RWPE1 (cell line): ENCODE results near the gene FBXO10.
A peak's percentile ranks its signal among the peaks of the same experiment; 100 is the strongest.

Experiments
- CTCF ChIA-PET: fragments of 350-600 bp; sonication (Branson Sonifier 250); formaldehyde crosslinking; extraction: SDS; loops from one replicate; lab custom pipeline; 2021; lab: Yijun Ruan, JAX
- POLR2A ChIA-PET: fragments of 400-600 bp; formaldehyde crosslinking; extraction: SDS; loops from one replicate; lab custom pipeline; 2020; ENCODE audit warnings: antibody characterized with exemption; ENCODE audit not compliant: low non-redundant PET; lab: Yijun Ruan, JAX
- DNase-seq: peaks from one replicate; pipeline ENCODE4 v3.0.0; 2012; ENCODE audit warnings: low spot score
- H3K27ac ChIP-seq: fragments of 450-650 bp; 2 replicates; pipeline ENCODE4 v1.5.1; 2017
- CTCF ChIP-seq: fragments of 450-650 bp; conservative IDR thresholded peaks from 2 replicates; pipeline ENCODE4 v1.5.1; 2017; ENCODE audit warnings: low read depth, mild to moderate bottlenecking

FBXO10 gene

GRCh38 chr9:37575921-37576721 lies at the start of gene FBXO10:
Gene FBXO10 (minus strand): TSS chr9:37576380. CDS start chr9:37541768, 34,612 bp downstream.
- ChIA-PET POLR2A (interaction anchor here (0.7 kb wide), 1 partner anchor 24 kb away, joined by 3 read pairs; no protein-coding TSS in a partner anchor), CTCF (interaction anchor here (0.7 kb wide), 3 partner anchors 11 to 943 kb away, joined by 3 read pairs; no protein-coding TSS in a partner anchor)
- no peak for TF ChIP-seq CTCF
- H3K27ac ChIP-seq, result peak within 1 kb of the TSS; percentile 76
- DNase-seq, result peak; percentile 73

GRCh38 chr9:37625758-37626147 lies 49.6 kb upstream of the FBXO10 start:
- ChIA-PET CTCF (no interaction called here), POLR2A (no interaction called here)
- DNase-seq, result no peak
- H3K27ac ChIP-seq, result no peak overlapping the region
- TF ChIP-seq CTCF, result no peak

- CTCF ChIA-PET, result no interaction called here
- TF ChIP-seq CTCF, result no peak
- POLR2A ChIA-PET, result no interaction called here
These were observed 49.0 kb upstream of the FBXO10 start for GRCh38 chr9:37625036-37625757.

GRCh38 chr9:37624073-37624472 lies 47.9 kb upstream of the FBXO10 start:
- no peak for DNase-seq
- ChIA-PET CTCF (interaction anchor here (0.6 kb wide), 1 partner anchor 16 kb away, joined by 3 read pairs; no protein-coding TSS in a partner anchor), POLR2A (no interaction called here)
- H3K27ac ChIP-seq, result no peak overlapping the region
- TF ChIP-seq CTCF, result no peak

More at GRCh38 chr9:37625036-37625757, 49.0 kb upstream of the FBXO10 start:
- no peak overlapping the region for H3K27ac ChIP-seq
- DNase-seq, result no peak

GRCh38 chr9:37623267-37623666 lies 47.1 kb upstream of the FBXO10 start:
- CTCF ChIA-PET, result no interaction called here
- no peak overlapping the region for H3K27ac ChIP-seq
- no peak for TF ChIP-seq CTCF
- POLR2A ChIA-PET, result no interaction called here
- no peak for DNase-seq

GRCh38 chr9:37622462-37622861 lies 46.3 kb upstream of the FBXO10 start:
- H3K27ac ChIP-seq, result no peak overlapping the region
- no peak for DNase-seq
- CTCF ChIA-PET, result no interaction called here

More at GRCh38 chr9:37622462-37622861, 46.3 kb upstream of the FBXO10 start:
- POLR2A ChIA-PET, result interaction anchor here (0.6 kb wide), 1 partner anchor 12 kb away, joined by 7 read pairs; no protein-coding TSS in a partner anchor
- TF ChIP-seq CTCF, result no peak
